HG02798 (cell line): ENCODE measurements around the gene SERP2.

Experiments
- ATAC-seq: cut with Tn5 transposase; IDR thresholded peaks from one replicate; pipeline ENCODE4 v1.9.1; 2021; ENCODE audit warnings: mild to moderate bottlenecking; ENCODE audit not compliant: unreplicated experiment, poor library complexity

SERP2 gene

DNA sequence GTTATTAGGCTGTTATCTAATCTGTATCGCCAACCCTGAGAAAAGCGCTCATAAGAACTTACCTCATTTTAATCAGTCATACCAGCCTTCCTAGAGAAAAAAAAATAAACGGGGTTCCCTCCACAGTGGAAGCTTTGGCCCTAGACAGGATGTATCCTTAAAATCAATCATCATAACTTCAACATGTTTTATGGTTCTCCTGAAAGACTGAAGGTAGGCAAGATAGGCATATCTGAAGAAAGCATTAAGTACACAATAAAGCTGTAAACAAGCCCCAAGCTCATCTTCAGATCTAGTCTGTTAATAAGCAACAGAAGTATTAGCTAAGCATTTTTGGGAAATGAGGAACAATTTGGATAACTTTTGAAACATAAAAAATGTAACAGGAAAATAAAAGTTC is 18.7 kb upstream of the SERP2 start:
- ATAC-seq, result no peak

- ATAC-seq, result no peak
These were observed 18.0 kb upstream of the SERP2 start for GRCh38 chr13:44355621-44356020.

GRCh38 chr13:44359983-44360375 is 13.6 kb upstream of the SERP2 start:
- no peak for ATAC-seq

DNA sequence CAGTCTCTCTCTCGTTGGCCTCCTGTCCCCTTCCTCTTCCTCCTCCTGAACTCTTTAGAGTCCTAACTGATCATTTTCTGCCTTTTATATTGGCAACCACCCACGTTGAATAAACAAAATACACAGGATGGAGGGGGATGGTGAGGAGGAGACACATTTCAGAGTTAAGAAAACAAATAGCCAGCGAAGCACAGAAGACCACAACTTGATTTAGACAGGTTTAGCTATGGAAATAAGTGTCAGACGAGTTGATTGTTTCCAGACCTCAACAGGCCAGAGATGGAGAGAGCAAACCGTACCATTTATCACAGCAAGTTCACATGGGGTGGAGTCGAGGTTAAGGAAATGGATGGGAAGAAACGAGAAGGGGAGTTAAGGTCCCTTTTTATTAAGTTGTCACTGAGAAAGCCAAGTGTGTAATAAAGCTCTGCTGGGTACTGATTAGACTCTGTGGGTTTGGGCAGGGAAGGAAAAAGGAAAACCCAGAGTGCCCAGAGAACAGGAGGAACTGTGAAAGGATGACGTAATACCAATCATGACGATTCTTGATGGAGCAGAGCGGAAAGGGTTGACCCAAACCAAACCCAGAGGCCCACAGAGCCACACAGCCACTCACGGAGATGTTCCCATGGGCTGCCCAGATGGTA is 11.1 kb upstream of the SERP2 start:
- no peak for ATAC-seq

GRCh38 chr13:44363631-44364344 is 9.8 kb upstream of the SERP2 start:
- no peak for ATAC-seq

GRCh38 chr13:44364345-44365000 is 9.2 kb upstream of the SERP2 start:
- no peak for ATAC-seq

GRCh38 chr13:44365008-44365407 is 8.6 kb upstream of the SERP2 start:
- no peak for ATAC-seq

- ATAC-seq, result no peak
These were observed 7.7 kb upstream of the SERP2 start for GRCh38 chr13:44365899-44366298.

DNA sequence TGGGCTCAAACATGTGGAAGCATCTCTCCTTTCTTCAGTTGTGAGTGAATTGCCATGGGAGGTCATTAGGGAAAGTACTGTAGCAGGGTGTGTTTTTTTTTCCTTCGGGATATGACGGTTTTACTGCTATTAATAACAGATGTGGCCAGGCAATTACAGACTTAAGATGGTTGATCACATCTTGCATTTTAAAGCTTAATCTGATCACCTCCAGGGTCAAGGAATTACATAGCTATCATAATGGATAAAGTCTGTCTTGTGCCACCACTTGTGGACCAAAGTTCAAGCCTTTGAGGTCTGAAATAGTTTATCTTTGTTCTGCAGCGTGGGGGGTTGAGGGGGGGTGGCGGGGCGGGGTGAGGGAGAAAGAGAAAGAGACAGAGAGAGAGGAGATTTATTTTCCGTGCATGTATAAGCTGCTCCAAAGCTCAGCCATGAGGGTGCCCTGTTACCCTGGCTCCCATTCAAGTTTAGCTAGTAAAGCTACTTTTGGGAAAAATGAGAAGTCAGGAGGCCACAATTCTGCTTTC is 5.5 kb upstream of the SERP2 start:
- ATAC-seq, result no peak

- ATAC-seq, result no peak
These were observed 4.8 kb upstream of the SERP2 start for GRCh38 chr13:44368599-44369368.

- no peak for ATAC-seq
These were observed 2.2 kb upstream of the SERP2 start for GRCh38 chr13:44371421-44371820.

DNA sequence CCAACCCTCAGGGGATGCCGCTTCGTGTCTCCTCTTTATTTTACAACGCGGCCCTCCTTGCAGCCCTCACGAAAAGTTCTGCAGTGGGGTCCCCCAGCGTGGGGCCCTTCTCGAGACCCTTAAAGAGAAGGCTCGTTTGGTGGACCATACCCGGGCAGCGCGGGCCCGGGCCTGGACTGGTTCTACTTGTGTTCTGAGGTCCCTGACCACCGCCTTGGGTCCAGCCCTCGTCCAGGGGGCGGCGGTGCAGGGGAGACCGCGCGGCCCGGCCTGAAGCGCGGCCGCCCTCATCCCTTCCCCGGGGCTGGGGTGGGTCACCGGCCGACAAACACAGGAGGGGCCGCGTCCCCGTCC is 400 bp upstream of the SERP2 start:
- ATAC-seq, result no peak

DNA sequence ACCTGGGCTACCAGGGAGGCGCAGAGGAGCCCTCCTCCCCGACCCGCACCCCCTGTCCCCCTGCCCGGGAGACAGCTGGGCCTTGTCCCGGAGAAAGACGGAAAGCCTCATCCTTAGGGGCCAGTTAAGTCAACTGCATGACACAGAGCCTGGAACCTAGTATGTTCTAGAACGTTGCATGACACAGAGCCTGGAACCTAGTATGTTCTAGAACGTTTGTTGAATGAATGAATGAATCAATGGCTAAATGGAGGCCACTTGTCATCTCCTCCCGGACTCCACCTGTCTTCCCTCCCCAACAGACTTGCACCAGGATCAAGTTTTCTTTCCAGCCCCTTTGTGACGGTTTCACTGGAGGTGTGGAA is 706 bp downstream of the SERP2 start:
- no peak for ATAC-seq

- no peak for ATAC-seq
These were observed 4.7 kb downstream of the SERP2 start for GRCh38 chr13:44378277-44378676.

GRCh38 chr13:44379885-44380284 is 6.3 kb downstream of the SERP2 start:
- no peak for ATAC-seq

DNA sequence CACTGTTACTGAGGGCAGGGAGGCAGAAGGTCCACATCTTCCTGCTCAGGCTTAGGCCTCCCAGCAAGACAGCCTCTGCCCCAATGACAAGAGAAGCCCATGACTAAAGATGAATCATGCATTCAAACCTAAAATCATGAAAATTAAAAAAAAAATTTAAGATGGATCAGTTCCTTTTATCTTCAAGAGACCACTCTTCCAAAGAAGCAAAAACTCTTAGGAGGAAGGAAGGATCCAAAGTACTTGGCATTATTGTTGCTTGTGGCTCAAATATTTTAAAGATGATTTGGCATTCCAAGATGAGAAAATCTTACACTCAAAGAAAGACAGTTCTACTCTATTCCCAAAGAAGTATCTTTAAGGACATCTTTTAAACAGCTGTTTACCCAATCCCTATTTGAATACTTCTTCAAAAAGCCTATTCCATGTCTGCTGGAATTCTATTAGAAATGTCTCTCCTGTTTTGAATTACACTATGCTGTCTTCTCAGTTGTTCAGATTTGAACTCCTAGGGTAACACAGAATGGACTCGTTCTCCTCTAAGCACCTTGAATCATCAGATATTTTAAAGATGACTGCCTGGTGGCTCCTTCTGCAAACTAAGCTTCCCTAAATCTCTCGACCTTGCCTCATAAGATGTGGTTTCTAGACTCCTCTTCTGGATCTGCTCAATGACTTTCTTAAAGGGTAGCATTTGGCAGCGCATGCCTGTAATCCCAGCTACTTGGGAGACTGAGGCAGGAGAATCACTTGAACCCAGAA is 7.0 kb downstream of the SERP2 start:
- no peak for ATAC-seq

- no peak for ATAC-seq
These were observed 9.1 kb downstream of the SERP2 start for GRCh38 chr13:44382635-44383145.

DNA sequence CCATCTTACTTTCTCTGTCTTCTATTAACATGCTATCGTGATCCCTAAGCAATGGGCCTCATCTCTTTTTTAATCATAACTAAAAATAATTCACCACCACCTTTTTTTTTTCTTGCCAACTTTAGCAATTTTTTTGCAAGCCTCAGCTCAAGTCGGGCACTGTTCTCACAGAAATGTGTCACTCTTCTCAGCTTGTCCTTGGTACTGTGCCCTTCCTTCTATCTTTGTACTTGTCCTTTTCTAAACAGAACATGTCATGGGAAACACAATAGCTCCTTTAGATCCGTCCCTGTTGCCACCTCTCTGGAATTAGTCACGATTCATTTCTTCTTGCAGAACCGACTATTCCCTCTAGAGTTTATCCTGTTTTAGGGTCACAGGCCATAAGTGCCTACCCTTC is 10.3 kb downstream of the SERP2 start:
- no peak for ATAC-seq

GRCh38 chr13:44384778-44385177 is 11.2 kb downstream of the SERP2 start:
- no peak for ATAC-seq

DNA sequence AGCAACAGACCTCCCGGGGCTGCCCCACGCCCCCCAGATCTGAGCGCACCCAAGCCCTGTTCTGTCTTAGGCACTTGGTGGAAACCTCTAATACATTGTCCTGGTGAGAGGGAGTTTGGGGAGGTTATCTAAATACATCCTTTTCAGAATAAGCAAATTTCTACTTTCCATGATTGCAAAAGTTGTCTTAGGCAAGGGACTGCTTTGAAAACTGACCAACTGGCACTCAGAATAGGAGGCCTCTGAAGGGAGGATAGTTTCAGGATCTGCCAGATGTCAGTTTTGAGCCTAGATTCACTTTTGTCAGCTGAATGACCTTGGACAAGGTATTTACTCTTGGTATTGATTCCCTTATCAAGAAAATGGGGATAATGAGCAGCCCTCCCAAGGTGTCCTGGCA is 11.8 kb downstream of the SERP2 start:
- ATAC-seq, result no peak
